ENCODE data around the gene GNPTAB.
"Not testable (repeated sequence)": the region's sequence is repeated elsewhere in the genome, so short reads cannot be mapped to it uniquely, and the experiment has no call there.

GNPTAB gene

DNA sequence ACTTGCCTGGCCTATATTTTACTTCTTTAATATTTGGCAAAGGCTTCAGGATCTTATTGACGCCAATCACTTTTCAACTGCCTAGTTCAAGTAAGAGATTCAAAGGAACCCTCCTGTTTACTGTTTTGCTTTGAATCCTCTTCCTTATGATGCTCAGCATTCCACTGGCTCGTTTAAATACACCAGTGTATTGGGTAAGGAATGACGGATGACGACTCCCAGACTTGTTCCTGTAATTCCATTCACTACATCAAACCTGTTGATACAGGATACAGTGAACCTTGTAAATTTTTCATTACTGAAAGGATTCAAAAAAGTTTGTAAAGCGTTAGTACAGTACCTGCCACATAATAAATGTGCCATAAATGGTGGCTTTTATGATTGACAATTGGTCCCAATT lies 89.8 kb downstream of the GNPTAB start:
- in situ Hi-C loops (cut with HindIII; ENCODE audit: low sequenced_read_pairs): no loop called here

GRCh38 chr12:101740566-101740965 lies 90.2 kb downstream of the GNPTAB start:
- in situ Hi-C loops (cut with HindIII; ENCODE audit: low sequenced_read_pairs): no loop called here

- in situ Hi-C loops (cut with HindIII; ENCODE audit: low sequenced_read_pairs): no loop called here
These were observed 91.7 kb downstream of the GNPTAB start, which contains the start of gene SYCP3 for GRCh38 chr12:101738920-101739665. TSS of gene SYCP3 (minus strand) at chr12:101739462. CDS start at chr12:101737935, 1,527 bp downstream.

DNA sequence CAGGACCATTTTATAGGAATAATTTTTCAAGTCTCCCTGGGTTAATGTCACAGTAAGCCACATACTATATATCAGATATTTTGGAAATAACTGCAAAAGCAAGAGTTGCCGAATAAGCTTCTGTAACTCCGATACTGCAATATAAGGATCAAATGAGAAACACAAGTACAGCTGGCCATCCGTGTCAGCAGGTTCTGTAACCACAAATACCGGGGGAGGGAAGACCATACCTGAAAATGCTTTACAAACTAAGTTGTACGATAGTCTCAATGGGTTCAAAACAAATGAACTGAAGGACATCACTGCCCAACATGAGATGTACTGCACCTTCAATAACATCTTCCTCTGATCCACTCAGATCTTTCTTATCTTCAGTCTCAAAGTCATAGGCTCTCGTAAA lies 93.3 kb downstream of the GNPTAB start:
- in situ Hi-C loops (cut with HindIII; ENCODE audit: low sequenced_read_pairs): no loop called here

- in situ Hi-C loops (cut with HindIII; ENCODE audit: low sequenced_read_pairs): not testable (repeated sequence)
These were observed 96.3 kb downstream of the GNPTAB start for GRCh38 chr12:101734482-101734881.

DNA sequence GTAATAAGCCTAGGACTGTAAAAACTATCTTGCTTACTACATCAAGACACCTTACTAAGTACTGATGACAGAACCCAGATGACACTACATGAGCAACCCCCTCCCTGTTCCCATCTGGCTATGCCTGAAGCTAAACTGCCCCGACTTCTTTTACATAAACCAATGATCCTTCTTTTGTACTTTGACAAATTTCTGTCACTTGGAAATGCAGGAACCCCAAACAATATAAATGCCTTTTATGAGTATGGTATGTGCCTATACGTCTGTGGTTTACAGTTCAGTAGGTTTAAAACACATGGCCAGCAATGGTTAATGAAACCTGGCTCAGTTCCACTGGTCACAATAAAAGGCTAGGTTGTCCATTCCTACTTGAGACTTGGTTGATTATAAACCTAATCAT lies 97.6 kb downstream of the GNPTAB start:
- in situ Hi-C loops (cut with HindIII; ENCODE audit: low sequenced_read_pairs): no loop called here

DNA sequence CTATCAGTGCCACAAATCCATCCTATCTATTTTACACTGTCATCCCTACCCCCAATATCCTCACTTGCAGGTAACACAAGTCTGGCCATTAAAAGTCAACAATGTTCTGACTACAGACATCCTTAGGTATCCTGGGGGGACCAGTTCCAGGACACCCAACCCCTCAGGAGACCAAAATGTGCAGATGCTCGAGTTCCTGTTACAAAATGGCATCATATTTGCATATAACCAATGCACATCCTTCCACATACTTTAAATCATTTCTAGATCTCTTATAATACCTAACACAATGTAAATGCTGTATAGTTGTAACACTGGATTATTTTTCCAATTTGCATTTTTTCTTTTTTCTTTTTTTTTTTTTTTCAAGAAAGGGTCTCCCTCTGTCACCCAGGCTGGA lies 98.4 kb downstream of the GNPTAB start:
- in situ Hi-C loops (cut with HindIII; ENCODE audit: low sequenced_read_pairs): no loop called here

GRCh38 chr12:101729842-101730241 lies 100.9 kb downstream of the GNPTAB start:
- in situ Hi-C loops (cut with HindIII; ENCODE audit: low sequenced_read_pairs): no loop called here

DNA sequence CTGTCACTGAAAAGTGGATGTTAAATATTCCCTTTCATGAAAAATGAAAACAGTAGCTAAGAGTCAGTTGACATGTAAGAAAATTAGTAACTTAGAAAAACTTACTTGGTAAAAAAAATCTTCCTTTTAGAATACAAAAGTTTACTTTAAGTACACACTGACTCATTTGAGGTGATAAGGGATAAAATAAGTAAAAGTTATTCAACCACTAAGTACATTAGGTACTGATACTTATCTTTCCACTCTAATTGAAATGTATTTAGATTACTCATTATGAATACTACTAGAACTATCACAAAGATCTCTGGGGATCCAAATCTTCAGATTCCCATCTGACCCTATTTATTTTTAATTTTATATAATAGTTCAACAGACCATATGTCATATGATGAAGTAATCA lies 103.7 kb downstream of the GNPTAB start:
- in situ Hi-C loops (cut with HindIII; ENCODE audit: low sequenced_read_pairs): no loop called here

DNA sequence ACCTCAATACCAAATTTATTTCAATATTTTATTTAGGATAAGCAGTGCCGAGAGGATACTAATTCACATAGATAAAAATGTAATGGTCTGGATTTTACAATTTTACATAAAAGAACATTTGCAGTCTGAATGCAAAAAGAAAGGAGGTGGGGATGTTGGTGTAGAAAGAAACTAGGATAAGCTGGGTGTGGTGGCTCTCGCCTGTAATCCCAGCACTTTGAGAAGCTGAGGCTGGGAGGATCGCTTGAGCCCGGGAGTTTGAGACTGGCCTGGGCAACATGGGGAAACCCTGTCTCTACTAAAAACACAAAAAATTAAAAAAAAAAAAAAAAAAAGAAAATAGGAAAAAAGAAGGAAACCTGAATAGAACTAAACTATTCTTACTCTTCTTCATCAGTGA lies 108.4 kb downstream of the GNPTAB start:
- in situ Hi-C loops (cut with HindIII; ENCODE audit: low sequenced_read_pairs): no loop called here

GRCh38 chr12:101720118-101720517 lies 110.6 kb downstream of the GNPTAB start:
- in situ Hi-C loops (cut with HindIII; ENCODE audit: low sequenced_read_pairs): no loop called here

- in situ Hi-C loops (cut with HindIII; ENCODE audit: low sequenced_read_pairs): no loop called here
These were observed 111.2 kb downstream of the GNPTAB start for GRCh38 chr12:101719566-101719965.

DNA sequence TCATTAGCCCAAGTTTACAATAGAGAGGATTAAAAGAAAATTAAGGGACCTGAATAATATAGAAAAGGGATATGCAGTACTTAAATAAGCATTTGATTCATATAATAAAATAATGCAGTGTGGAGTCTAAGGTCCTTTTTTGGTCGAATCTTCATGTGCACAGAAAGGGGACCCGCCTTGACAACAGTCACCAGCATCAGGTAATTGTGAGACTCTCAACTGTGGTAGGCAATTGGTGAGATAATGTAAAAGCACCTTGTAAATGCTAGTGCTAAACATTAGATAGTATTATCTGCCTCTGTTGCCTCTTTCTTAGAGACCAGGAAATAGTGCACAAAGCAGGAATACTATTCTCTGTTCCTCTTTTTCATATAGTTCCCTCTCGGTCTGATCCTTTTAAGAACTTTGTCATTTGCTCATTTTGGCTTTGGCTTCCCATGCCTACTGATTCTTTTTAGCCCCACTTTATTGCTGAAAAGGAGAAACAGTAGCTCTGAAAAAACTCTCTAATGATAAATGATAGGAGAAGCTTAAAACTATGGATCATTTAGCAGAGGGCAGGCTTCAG lies 115.8 kb downstream of the GNPTAB start:
- in situ Hi-C loops (cut with HindIII; ENCODE audit: low sequenced_read_pairs): no loop called here

DNA sequence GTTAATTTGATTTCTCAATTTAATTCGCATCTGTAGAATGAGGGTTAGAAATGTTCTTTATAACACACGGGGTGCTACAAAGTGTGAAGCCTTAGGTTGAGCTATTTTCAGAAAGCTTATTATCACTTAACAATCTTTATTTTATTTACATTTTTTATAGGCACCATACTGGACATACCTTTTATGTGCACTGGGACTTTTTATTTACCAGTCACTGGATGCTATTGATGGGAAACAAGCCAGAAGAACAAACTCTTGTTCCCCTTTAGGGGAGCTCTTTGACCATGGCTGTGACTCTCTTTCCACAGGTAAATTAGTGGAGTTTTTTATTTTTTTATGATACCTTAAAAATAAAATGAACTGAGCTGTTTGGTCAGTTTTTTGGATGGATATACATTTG lies 116.8 kb downstream of the GNPTAB start:
- in situ Hi-C loops (cut with HindIII; ENCODE audit: low sequenced_read_pairs): no loop called here

- in situ Hi-C loops (cut with HindIII; ENCODE audit: low sequenced_read_pairs): no loop called here
These were observed 117.6 kb downstream of the GNPTAB start for GRCh38 chr12:101713059-101713682.

DNA sequence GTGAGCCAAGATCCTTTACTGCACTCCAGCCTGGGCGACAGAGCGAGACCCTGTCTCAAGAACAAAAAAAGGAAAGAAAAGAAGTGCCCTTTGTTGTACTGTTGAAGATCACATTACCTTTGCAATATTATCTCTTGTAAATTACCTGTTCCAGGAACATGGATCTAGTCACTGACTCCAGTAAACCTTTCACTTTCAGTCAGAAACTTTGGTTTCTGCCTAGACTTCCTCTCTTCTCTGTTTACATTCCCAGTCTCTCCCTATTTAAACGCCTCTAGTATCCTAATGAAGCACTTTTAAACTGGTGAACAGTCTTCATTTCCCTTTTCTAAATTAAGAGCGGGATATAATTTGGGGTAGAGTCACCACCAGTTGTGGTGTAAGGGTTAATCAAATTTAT lies 120.5 kb downstream of the GNPTAB start:
- in situ Hi-C loops (cut with HindIII; ENCODE audit: low sequenced_read_pairs): no loop called here

GRCh38 chr12:101707131-101707782 lies 123.5 kb downstream of the GNPTAB start:
- in situ Hi-C loops (cut with HindIII; ENCODE audit: low sequenced_read_pairs): no loop called here

- in situ Hi-C loops (cut with HindIII; ENCODE audit: low sequenced_read_pairs): no loop called here
These were observed 124.4 kb downstream of the GNPTAB start for GRCh38 chr12:101706403-101706802.

DNA sequence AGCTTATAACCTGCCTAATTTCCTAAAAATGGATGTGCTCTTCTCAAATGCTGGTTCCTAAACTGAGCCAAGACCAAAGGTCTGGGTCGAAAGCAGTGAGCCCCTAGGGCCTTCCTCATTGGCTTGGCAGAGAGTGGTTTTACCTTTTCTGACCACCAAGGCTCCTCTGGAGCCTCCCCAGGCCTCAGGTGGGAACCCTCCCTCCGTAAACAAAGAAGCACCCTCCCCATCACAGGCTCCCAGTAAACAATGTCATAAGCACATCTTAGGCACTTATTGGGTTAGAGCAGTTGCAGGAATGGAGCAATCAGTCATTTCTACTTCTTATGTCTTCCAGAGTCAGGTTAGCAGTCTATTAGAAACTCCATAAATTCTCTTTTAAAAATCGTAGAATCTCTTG lies 127.3 kb downstream of the GNPTAB start:
- in situ Hi-C loops (cut with HindIII; ENCODE audit: low sequenced_read_pairs): no loop called here

- in situ Hi-C loops (cut with HindIII; ENCODE audit: low sequenced_read_pairs): no loop called here
These were observed 130.4 kb downstream of the GNPTAB start for GRCh38 chr12:101700299-101700820.

DNA sequence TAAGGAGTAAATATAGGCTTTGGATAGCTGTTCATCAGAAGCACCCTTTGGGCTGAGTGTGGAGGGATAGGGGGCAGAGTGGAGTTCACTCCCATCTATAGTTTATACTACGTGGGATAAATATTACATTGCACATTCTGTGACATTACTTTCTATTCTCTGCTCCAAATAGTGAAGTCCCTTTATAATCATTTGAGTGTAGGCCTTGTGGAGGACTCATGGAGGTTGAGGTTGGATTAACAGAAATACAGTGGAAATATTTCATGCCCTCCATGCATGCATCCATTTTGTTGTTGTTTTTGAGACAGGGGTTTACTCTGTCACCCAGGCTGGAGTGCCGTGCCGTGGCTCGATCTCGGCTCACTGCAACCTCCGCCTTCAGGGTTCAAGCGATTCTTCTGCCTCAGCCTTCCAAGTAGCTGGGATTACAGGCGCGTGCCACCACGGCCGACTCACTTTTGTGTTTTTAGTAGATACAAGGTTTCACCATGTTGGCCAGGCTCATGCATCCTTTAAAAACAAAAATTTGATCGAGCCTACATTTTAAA lies 131.9 kb downstream of the GNPTAB start:
- in situ Hi-C loops (cut with HindIII; ENCODE audit: low sequenced_read_pairs): no loop called here

Measured in endothelial cell of hepatic sinusoid (primary cell).